Stimulated activated CD8-positive, alpha-beta memory T cell treated with anti-CD3 and anti-CD28 coated beads, Interleukin-4, amount 100 ng/mL, for 24 hours (primary cell): Measurements from ENCODE around the gene QPRT.
"Not testable (repeated sequence)": the region's sequence is repeated elsewhere in the genome, so short reads cannot be mapped to it uniquely, and the experiment has no call there.

Source experiments
- DNase-seq: peaks from one replicate; pipeline ENCODE4 v3.0.0-alpha.2; 2020; ENCODE audit warnings: low read depth

QPRT gene

GRCh38 chr16:29694384-29695195, 15.6 kb downstream of the QPRT start:
- DNase-seq, result no peak

GRCh38 chr16:29695675-29696074, 16.7 kb downstream of the QPRT start:
- DNase-seq, result not testable (repeated sequence)

- no peak for DNase-seq
Measured at GRCh38 chr16:29696881-29697331, 17.9 kb downstream of the QPRT start.

GRCh38 chr16:29697391-29697790, 18.4 kb downstream of the QPRT start:
- DNase-seq, result no peak

GRCh38 chr16:29698042-29698441, 19.1 kb downstream of the QPRT start:
- no peak for DNase-seq

- no peak for DNase-seq
Measured at GRCh38 chr16:29698484-29699323, 19.7 kb downstream of the QPRT start.

- DNase-seq, result no peak
Measured at GRCh38 chr16:29699324-29700219, 20.6 kb downstream of the QPRT start.

- DNase-seq, result peak; percentile 52
Measured at GRCh38 chr16:29700253-29700987, 21.4 kb downstream of the QPRT start.

GRCh38 chr16:29701214-29701555, 22.2 kb downstream of the QPRT start:
- DNase-seq, result no peak

GRCh38 chr16:29702269-29702668, 23.3 kb downstream of the QPRT start:
- no peak for DNase-seq

GRCh38 chr16:29705030-29705429, 26.1 kb downstream of the QPRT start:
- DNase-seq, result no peak

- not testable (repeated sequence) for DNase-seq
Measured at GRCh38 chr16:29707160-29707559, 28.2 kb downstream of the QPRT start.

GRCh38 chr16:29708917-29709600, 30.1 kb downstream of the QPRT start:
- DNase-seq, result no peak

- not testable (repeated sequence) for DNase-seq
Measured at GRCh38 chr16:29709657-29710056, 30.7 kb downstream of the QPRT start.

GRCh38 chr16:29710227-29711219, 31.5 kb downstream of the QPRT start:
- DNase-seq, result no peak

GRCh38 chr16:29712809-29713208, 33.8 kb downstream of the QPRT start:
- DNase-seq, result no peak

- no peak for DNase-seq
Measured at GRCh38 chr16:29714396-29714795, 35.4 kb downstream of the QPRT start.

GRCh38 chr16:29714972-29715371, 36.0 kb downstream of the QPRT start:
- DNase-seq, result no peak

GRCh38 chr16:29717113-29717512, 38.1 kb downstream of the QPRT start:
- DNase-seq, result no peak

GRCh38 chr16:29719063-29719462, 40.1 kb downstream of the QPRT start:
- no peak for DNase-seq
